ENCODE results near the gene PIK3C2G. TPM values are rescaled to one million over a fixed set of nuclear protein-coding genes. Genes with fewer than 3 reads are reported as not detected.

PIK3C2G gene
- total RNA-seq, 2 experiments from 2014 or later, result not detected

DNA sequence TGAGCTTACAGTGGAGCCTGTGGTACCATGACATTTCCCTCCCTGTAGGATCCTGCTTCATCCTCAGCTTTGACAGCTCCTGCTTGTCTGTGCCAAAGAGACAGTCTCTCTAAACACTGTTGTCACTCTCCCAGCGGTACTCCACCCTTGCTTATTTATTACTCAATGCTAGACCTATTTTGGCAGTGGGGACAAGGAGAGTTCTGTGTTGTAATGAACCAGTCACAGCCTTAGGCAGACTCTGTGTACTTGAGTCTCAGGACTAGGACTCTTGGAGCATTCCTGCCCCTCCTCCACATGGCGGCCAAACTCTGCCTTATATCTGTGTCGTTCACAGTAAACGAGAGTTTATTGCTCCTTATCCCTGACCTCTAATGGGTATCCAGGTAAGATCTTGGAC is 70.9 kb downstream of the PIK3C2G start:
- Histone ChIP-seq H4K20me1 (ENCODE audit: insufficient read depth, low read length) (no peaks in the 10 kb centered on the region), H3K79me2 (ENCODE audit: insufficient read depth, low read depth, low read length) (no peaks in the 10 kb centered on the region), H3K9me2 (ENCODE audit: insufficient read depth, low read length) (no peaks in the 10 kb centered on the region), H3K9me3 (ENCODE audit: low read length) (no peaks in the 10 kb centered on the region), H3K27ac (ENCODE audit: low read depth, low read length, poor library complexity, severe bottlenecking) (no peak overlapping the region), H3K36me3 (ENCODE audit: insufficient read depth, low read length) (no peaks in the 10 kb centered on the region), H2AFZ (ENCODE audit: low read length) (no peak overlapping the region), H3K4me1 (ENCODE audit: insufficient read depth, low read length, poor library complexity, severe bottlenecking) (no peaks in the 10 kb centered on the region), H3K4me2 (ENCODE audit: low read length) (no peak overlapping the region), H3K4me3 (ENCODE audit: low read depth, low read length, poor library complexity, severe bottlenecking) (no peak overlapping the region)
- DNase-seq (ENCODE audit: low spot score), result no peak
- no peak for TF ChIP-seq EZH2phosphoT487 (IDR thresholded peaks at IDR 0.05; ENCODE audit: borderline replicate concordance, low read depth, low read length)
- no TSS peak for BruUV-seq (replicated peaks)
- POLR2A ChIA-PET, result no interaction called here
- intact Hi-C loops (cut with micrococcal nuclease; ENCODE audit: unreplicated experiment), result no loop called here
- CTCF ChIA-PET (ENCODE audit: unreplicated experiment), result no interaction called here

DNA sequence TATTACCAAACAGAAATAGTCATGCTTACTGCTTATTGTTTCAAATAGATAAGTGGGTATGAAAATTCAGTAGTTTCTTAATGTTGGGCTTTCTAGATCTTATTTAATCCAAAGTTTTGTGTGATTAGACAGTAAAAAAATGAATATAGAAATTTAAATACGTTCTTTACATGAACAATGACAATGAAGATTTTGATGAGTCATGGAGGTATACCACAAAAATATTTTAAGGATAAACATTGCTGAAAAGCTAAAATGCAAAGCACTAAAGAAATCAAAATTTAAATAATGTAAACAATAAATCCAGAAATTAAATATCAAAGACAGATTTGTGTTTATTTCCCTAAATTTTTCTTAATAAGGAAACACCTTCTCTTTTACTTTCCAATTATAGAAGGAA is 78.3 kb downstream of the PIK3C2G start:
- no TSS peak for BruUV-seq (replicated peaks)
- no peak overlapping the region for H3K27ac ChIP-seq (ENCODE audit: low read depth, low read length, poor library complexity, severe bottlenecking)
- H3K9me2 ChIP-seq (ENCODE audit: insufficient read depth, low read length), result no peaks in the 10 kb centered on the region
- H3K36me3 ChIP-seq (ENCODE audit: insufficient read depth, low read length), result no peaks in the 10 kb centered on the region
- no peaks in the 10 kb centered on the region for H3K4me1 ChIP-seq (ENCODE audit: insufficient read depth, low read length, poor library complexity, severe bottlenecking)
- no peak overlapping the region for H2AFZ ChIP-seq (ENCODE audit: low read length)
- POLR2A ChIA-PET, result no interaction called here
- no peaks in the 10 kb centered on the region for H3K79me2 ChIP-seq (ENCODE audit: insufficient read depth, low read depth, low read length)
- CTCF ChIA-PET (ENCODE audit: unreplicated experiment), result no interaction called here
- DNase-seq (ENCODE audit: low spot score), result no peak
- TF ChIP-seq, protein P1, sequence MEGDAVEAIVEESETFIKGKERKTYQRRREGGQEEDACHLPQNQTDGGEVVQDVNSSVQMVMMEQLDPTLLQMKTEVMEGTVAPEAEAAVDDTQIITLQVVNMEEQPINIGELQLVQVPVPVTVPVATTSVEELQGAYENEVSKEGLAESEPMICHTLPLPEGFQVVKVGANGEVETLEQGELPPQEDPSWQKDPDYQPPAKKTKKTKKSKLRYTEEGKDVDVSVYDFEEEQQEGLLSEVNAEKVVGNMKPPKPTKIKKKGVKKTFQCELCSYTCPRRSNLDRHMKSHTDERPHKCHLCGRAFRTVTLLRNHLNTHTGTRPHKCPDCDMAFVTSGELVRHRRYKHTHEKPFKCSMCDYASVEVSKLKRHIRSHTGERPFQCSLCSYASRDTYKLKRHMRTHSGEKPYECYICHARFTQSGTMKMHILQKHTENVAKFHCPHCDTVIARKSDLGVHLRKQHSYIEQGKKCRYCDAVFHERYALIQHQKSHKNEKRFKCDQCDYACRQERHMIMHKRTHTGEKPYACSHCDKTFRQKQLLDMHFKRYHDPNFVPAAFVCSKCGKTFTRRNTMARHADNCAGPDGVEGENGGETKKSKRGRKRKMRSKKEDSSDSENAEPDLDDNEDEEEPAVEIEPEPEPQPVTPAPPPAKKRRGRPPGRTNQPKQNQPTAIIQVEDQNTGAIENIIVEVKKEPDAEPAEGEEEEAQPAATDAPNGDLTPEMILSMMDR (conservative IDR thresholded peaks at IDR 0.05; ENCODE audit: low read length), result no peak
- TF ChIP-seq EZH2phosphoT487 (IDR thresholded peaks at IDR 0.05; ENCODE audit: borderline replicate concordance, low read depth, low read length), result no peak
- intact Hi-C loops (cut with micrococcal nuclease; ENCODE audit: unreplicated experiment), result no loop called here
- H4K20me1 ChIP-seq (ENCODE audit: insufficient read depth, low read length), result no peaks in the 10 kb centered on the region
- no peak overlapping the region for H3K4me3 ChIP-seq (ENCODE audit: low read depth, low read length, poor library complexity, severe bottlenecking)
- no peak overlapping the region for H3K4me2 ChIP-seq (ENCODE audit: low read length)
- no peaks in the 10 kb centered on the region for H3K9me3 ChIP-seq (ENCODE audit: low read length)

- DNase-seq (ENCODE audit: low spot score), result no peak
- Histone ChIP-seq H3K4me1 (ENCODE audit: insufficient read depth, low read length, poor library complexity, severe bottlenecking) (no peaks in the 10 kb centered on the region), H3K27ac (ENCODE audit: low read depth, low read length, poor library complexity, severe bottlenecking) (no peak overlapping the region), H3K4me3 (ENCODE audit: low read depth, low read length, poor library complexity, severe bottlenecking) (no peak overlapping the region), H3K4me2 (ENCODE audit: low read length) (no peak overlapping the region), H2AFZ (ENCODE audit: low read length) (no peak overlapping the region), H3K36me3 (ENCODE audit: insufficient read depth, low read length) (no peaks in the 10 kb centered on the region), H4K20me1 (ENCODE audit: insufficient read depth, low read length) (no peaks in the 10 kb centered on the region), H3K79me2 (ENCODE audit: insufficient read depth, low read depth, low read length) (no peaks in the 10 kb centered on the region), H3K9me2 (ENCODE audit: insufficient read depth, low read length) (no peaks in the 10 kb centered on the region), H3K9me3 (ENCODE audit: low read length) (no peaks in the 10 kb centered on the region)
- intact Hi-C loops (cut with micrococcal nuclease; ENCODE audit: unreplicated experiment), result no loop called here
- TF ChIP-seq EZH2phosphoT487 (IDR thresholded peaks at IDR 0.05; ENCODE audit: borderline replicate concordance, low read depth, low read length), result no peak
- TF ChIP-seq, protein P1 (conservative IDR thresholded peaks at IDR 0.05; ENCODE audit: low read length), result no peak
- ChIA-PET POLR2A (no interaction called here), CTCF (ENCODE audit: unreplicated experiment) (no interaction called here)
- no TSS peak for BruUV-seq (replicated peaks)
Observed at GRCh38 chr12:18340186-18340585, 78.9 kb downstream of the PIK3C2G start.
